Ishikawa (cell line): ENCODE data around the gene ITPR1.

ENCODE experiments used
- CEBPB ChIP-seq: IDR thresholded peaks from 2 replicates; pipeline ENCODE4 v1.6.1; 2012
- RAD21 ChIP-seq: IDR thresholded peaks from 2 replicates; pipeline ENCODE4 v1.6.1; 2012; ENCODE audit warnings: low read depth
- TF ChIP-seq, protein P1 (sequence below): IDR thresholded peaks from 2 replicates; pipeline ENCODE4 v1.6.1; 2012

DNA sequence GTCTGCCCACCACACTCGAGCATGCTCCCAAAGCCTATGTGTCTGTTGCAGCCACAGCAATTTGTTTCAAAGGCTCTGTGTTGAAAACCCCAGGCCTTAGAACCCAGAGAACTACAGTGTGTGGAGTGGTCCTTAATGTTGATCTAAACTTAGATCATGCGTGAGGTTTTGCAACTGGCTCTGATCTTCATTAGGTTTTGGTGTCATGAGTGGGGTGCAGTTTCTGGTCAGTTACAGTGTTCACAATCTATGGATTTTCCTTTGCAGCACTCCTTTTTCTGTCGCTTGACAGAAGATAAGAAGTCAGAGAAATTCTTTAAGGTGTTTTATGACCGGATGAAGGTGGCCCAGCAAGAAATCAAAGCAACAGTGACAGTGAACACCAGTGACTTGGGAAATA, 273.1 kb downstream of the ITPR1 start:
- TF ChIP-seq RAD21, result no peak
- no peak for TF ChIP-seq CEBPB
- TF ChIP-seq, protein P1, sequence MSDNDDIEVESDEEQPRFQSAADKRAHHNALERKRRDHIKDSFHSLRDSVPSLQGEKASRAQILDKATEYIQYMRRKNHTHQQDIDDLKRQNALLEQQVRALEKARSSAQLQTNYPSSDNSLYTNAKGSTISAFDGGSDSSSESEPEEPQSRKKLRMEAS, result no peak
